ENCODE data around the gene ARHGAP26.

Gene ARHGAP26

DNA sequence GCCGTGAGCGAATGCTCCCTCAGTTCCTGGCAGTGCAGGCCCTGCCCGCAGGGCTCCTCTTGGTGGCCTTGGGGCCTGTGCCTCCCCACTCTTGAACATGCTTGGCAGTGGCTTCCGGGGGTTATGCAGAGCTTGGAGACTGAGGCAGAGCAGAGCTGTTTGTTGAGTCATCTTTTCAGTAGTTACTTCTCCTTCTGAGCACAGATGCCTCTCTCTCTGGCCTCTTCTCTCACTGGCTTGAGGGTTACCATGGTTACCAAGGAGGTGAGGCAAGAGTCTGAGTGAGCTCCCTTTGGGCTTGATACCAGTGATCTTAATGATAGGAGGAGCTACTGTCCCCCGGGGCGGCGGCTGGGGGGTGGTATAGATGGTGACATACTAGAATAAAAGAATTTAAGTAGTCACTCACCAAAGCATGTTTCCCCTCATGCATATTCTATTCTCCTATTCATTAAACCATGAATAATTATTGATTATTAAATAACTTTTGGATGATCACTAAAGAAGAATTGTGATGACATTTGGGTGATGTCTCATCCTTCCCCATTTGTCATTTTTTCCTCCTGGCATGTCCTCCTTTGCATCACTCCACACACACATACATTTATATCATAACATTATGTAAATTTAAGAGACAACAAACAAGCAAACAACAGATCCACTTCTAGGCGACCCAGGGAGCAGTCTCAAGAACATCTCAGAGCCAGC lies 111.1 kb downstream of the ARHGAP26 start:
- no peak for DNase-seq

DNA sequence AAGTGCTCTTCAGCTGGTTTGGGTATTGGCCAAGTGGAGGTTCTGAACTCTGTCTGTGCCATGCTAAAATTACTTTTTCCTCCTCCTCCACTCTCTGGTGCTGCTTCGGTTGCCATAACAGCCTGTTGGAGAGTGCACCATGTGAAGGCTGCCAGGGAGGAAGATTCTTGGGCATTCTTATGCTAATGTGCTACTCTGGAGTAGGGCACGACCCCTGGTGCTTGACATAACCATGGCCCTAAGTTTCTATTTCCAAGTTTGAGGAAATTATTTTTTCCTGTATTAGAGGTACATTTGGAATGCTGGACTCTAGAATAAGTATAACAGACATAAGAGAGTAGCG lies 111.6 kb downstream of the ARHGAP26 start:
- DNase-seq, result no peak

DNA sequence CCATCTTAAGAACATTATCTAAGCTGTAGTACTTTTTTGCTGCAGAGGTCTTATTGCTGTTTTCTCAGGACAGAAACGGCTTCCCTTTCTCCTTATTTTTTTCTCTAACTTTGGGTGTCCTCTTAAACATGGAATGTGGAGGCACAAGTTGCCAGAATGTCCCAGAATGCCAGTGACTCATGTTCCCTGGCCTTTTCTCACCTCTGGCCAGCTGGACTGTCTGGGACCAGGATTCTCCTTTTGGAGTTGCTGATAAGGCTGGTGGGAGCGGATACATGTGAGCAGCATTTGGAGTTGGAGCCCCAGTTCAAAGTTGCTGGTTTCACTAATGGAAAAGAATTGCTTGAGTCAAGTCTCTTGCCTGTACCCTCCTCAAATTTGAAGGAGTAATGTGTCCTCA lies 112.8 kb downstream of the ARHGAP26 start:
- no peak for DNase-seq

DNA sequence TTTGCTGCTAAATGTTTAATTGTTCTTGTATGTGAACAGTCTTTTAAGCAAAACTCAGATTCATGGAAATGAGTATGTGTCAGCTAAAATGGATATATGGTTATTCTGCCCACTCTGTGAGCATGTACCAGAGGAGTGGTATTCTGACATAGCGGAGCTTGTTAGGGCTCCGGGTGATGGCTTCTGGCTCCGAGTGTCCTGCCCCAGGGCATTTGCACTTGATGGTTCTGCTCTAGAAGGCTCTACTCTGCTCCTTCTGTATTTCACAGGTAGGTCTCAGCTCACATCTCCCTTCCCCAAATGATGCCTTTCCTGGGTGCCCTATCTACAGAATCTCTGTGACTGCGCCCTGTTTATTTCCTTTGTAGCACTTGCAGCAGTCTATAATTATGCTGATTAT lies 113.3 kb downstream of the ARHGAP26 start:
- no peak for DNase-seq

DNA sequence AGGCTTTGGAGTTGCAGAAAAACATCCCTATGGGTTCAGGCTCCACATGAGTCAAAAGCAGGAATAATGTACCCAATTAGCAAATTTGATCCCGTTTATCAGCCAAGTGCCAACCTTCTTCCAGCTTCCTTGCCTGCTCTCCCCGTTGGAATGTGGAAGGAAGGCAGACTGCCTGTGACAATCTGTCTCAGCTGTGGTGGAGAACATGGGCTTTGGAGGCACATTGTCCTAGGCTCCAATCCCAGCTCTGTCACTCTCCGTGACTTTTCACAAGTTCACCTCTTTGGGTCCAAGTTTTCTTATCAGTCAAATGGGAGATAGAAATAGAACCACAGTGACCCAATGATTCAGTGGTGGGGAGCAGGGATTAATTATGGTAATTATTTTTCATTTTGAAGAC lies 113.9 kb downstream of the ARHGAP26 start:
- DNase-seq, result no peak

DNA sequence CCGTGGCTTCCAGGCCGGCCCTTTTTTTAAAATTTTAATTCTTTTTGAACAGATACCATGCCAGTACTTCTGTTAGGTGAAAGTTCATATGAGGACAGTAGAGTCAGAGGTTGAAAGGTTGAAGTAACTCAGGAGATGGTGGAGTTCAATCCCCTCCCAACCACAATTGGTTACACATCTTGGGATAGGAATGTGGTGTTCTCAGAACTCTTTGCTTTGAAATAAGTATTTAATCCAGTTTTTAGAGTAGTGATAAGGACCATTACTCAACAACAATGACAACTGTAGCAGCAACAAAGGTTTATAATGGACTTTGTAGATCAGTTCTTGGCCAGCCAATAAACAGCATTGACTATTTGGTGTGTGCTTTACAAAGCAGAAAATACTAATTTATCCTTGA lies 116.0 kb downstream of the ARHGAP26 start:
- no peak for DNase-seq

DNA sequence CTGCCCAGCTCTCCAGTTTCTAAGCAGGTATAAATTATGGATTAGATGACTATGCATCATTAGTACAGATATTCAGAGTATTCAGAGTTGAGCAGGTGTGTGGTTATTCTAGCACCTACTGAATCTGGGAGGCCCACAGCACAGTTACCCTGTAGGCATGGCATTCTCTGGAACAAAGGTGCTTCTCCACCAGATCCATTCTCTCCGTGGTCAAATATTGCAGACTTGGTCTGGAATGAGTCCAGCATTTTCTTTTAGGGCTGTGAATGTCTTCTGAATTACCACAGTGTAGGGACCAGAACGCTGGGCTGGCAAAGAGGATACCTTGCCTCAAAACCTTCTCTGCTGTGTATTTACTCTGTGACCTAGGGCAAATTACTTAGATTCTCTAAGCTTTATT lies 116.8 kb downstream of the ARHGAP26 start:
- DNase-seq, result no peak

DNA sequence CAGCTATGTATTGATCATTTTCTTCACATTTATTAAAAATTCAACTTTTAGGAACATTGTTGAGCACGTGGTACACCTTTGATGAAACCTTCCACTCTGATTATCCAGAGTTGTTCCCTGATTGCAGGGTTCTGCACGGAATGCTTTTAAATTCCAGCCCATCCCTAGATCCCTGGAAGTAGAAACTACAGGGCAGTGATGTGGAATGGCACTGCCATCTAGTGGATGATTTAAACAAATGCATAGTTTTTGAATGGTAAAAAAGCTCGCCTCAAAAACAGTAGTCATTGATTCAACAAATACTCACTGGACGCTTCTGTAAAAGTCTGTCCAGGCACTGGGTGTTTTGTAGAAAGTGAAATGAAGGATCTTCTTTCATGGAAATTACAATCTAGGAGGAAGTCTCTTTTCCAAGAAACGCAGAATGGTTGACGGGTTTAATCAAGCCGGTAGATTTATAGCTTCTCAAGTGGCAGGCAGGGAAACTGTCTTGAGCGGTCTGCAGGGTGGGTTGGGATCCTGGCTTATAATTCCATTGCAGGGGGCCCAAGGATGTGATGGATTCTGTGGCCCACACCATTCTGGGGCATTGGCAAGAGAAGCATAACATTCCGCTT lies 118.4 kb downstream of the ARHGAP26 start:
- peak; percentile 27 for DNase-seq

DNA sequence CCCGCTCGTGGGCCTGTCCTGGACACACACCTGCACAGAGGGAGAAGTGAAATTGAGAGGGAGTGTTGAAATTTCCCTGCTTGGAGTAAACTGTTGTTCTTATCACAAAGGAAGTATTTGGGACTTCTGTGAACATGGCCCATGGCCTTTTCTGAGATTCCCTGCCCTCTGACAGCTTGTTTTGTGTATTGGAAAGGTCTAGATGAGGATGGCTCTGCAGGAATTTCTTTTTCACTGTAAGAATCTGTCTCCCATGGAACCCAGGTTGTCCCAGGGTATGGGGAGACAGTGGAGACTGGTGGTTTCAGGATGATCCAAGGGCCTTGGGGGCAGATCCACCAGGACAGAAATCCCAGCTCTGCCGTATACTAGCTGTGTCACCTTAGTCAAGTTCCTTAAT lies 121.8 kb downstream of the ARHGAP26 start:
- DNase-seq, result no peak

DNA sequence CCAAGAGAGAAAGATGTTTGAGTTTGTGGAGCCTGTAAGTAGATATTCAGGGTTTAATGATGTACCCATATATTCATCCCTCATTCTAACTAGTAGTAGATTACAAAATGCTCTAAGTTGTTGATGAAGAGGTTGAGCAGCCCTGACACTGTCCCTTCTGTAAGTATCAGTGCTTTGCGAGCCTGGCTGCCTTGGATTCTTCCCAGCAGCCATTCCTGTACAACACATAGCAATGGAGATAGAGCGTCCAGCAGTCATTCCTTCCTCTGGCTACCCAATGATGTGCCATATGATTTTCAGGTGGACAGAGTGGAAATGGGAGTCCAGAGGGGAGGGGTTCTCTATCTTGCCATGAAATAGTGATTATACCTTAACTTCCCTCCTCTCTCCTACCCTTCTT lies 124.1 kb downstream of the ARHGAP26 start:
- DNase-seq, result no peak

DNA sequence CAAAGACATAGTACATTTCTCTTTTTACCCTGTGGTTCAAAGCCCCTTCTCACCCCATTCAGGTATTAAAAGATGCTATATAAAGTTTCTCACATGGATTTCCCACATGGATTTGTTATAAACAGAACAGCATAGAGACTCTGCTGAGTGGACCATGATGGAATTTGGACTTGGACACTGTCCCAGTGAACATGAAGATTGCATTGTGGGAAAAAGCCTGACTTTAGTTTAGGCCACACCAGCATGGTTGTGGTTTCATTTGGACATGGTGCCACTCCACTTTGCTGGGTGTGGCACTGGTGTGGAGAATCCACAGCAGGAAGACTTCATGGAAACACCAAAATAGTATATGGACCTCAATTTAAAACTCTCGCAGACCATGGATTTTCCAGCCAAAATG lies 124.6 kb downstream of the ARHGAP26 start:
- DNase-seq, result no peak

DNA sequence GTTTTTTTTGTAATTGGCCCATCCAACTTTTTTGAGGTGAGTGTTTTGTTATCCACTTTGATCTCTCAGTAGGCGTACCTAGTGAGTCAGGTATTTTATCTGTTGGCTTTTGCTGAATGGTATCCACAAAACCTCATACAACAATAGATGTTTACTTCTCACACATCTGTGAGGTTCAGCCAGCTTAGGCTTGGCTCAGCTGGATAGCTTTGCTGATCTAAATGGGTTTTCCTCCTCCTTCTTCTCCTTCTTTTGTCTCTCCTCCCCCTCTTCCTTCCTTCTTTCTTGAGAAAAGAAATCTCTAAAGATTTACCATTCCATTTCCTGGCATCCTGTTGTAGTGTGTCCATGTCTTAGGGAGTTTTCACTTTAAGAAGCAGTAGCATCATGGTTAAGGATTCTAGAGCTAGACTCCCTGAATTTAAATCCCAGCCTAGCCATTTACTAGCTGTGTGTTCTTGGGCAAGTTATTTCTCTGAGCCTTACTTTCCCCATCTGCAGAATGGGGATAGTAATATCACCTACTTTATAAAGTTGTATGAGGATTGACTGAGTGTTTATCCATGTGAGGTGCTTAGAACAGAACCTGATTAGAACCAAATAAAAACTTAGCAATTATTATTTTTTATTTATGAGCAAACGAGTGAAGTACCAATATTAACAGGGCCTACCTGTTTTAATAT lies 126.3 kb downstream of the ARHGAP26 start:
- DNase-seq, result no peak

DNA sequence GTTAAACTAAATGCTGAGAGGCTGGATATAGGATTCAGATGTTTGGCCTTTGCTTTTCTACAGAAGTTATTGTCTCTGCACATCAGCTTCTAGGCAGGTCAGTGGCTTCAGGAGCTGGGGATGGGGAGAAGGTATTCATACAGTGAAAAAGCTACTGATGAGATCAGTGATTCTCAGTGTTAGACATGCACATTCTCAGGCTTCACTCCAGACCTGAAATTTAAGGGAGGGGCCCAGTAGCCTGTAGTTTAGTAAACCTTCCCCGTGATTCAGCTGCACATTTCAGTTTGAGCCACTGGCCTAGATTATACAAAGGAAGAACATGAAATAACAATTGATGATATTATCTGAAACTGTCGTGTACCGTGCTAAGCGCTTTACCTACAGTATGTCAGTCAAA lies 127.2 kb downstream of the ARHGAP26 start:
- DNase-seq, result no peak

DNA sequence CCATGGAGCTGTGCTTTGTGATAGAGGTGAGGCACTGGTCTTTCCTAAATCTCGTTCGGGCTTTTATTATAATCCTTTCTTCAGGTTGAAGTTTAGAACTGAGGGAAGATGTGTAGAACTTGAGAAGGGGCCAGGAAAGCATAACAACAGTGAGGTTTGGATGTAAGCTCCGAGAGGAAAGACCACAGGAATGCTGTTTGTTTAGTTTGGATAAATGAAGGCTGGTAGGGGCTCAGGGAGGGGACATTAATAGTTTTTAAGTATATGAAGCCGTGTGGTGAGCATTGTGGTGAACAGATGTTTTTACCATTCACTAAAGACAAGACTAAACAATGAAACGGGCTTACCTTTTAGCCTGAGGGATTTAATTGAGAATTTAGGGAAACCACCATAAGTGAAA lies 130.8 kb downstream of the ARHGAP26 start:
- no peak for DNase-seq

DNA sequence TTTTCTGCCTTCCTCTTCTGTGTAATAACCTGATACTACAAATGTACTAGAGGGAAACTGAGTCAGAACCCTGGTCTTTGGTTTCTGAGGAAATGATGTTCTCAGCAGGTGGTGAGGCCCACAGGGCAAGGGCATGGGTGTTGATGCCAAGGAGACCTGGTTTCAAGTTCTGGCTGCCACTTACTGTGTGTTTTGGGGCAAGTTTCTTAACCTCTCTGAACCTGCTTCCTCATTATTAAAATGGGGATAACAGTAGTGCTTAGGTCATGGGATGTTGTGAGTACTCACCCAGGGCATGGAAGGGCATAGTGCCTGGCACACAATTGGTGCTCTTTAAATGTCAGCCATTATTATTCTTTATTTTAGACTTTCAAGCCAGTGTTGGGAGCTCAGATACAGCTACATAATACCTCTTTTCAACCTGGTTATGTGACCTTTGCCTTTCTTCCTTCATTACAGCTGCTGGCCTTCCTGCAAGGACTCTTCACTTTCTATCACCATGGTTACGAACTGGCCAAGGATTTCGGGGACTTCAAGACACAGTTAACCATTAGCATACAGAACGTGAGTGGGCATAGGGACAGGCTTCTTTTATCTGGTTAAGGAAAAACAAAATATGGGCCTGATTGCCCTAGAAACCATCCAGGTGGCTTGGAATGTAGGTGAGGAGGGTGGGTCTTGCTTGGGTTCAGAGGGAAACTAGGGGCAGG lies 131.5 kb downstream of the ARHGAP26 start:
- DNase-seq, result no peak

DNA sequence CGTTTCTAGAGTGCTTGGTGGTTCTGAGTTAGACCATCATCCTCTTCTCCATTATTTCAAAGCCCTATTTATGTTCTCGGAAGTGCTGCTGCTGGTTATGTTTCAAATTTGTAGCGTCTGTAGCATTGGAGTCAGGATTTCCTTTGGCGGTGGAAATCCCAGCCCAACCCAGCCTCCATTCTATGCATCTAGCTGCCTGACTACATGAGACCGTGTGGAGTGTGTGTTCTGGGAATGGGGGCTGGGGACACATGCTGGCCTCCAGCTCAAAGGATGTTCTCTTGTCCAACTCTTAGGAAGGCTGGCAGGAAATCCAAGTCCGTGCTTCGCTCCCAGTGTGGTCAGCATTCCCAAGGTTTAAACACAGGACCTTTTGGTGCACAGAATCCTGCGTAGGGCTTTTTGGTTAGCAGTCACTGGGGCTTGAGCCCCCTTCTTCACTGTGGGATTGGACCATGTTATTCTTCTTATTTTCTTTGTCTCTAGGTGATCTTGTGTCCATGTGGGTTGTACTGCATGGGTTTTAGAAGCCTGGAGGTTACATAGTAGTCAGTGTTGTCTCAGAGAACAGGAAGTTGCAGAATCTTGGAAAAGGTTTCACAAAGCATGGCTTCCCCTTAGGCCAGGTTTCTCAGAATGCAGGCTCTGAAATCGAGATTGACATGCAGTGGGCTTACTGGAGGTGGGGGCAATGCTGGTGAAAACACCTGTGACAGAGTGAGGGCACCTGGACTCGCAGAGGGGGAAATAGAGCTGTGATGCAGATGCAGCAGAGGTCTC lies 132.2 kb downstream of the ARHGAP26 start:
- no peak for DNase-seq

DNA sequence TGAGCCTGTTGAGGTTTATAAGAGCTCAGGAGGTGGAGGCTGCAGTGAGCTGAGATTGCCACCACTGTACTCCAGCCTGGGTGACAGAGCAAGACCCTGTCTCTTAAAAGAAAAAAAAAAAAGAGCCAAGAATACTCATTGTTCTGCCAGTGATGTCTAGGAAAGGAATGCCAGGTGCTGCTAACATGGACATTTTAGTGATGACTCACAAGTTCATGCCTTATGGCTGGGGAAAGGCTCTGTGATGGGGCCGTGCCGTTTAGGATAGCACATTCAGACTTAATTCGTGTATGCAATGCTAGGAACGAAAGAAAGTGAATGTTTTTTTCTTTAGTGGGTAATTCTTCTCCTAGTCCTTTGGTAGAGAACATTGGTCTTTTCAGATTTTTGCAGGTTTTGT lies 134.2 kb downstream of the ARHGAP26 start:
- no peak for DNase-seq

DNA sequence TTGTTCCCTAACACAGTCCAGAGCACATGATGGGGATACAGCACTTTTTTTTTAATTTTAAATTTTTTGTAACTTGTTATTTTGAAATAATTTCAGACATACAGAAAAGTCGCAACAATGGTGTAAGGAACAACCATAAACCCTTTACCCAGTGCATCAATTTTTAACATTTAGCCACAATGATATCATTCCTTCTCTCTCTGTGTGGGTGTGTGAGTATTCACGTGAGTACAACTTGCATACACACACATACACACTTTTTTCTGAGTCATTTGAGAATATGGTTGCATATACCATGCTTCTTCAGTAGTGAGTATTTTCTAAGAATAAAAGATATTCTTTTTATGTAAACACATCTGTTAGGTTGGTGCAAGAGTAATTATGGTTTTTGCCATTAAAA lies 135.2 kb downstream of the ARHGAP26 start:
- no peak for DNase-seq

DNA sequence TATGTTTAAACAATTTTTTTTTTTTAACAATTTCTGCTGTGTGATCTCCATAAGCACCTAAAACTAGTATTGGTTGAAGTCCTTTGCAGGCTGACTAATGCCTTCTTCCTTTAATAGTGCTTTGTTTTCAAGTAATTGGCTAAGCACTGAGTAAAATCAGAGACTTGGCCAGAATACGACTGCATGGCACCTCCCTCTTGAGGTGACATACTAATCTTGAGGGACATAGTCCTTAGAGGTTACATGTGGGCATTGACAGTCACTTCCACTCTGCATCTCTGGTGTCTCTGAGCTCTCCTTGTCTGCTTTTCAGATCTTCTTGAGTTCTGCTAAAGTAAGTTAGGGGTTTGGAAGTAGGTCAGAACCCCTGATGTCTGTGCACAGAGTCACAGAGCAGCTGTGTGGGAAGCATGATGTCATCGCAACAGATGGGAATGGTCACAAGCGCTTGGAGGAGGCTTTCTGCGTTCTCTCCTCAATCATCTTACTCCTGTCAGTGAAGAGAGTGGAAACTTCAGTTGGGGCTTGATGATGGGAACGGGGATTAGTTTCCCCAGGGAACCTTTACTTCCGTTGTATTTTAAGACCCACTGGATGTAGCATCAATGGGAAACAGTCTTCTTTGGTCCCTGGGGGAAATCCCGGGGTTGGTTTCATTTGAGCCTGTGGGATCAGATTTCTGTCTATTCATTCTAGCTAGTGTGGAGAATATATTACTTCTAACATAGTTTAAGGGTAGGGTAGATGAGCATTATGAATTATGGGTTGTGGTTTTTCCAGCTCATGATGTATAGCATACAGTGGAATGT lies 136.9 kb downstream of the ARHGAP26 start:
- no peak for DNase-seq

DNA sequence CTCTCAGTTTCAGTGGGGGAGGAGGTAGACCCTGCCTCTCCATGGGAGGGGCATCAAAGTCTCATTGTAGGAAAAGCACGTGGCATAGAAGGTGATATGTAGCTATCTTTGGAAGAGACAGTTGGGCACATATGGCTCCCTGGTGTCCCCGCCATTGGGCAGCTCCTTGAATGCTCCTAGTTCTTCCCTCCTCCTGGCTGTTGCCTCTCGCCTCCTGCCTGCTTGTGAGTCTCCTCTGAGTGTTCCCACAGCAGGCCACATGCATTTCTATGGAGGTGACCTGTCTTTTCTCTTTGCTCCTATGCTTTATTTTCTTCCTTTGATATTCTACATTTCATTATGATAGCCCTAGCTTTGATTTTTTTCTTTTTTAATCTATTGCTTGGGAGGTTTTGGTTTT lies 138.5 kb downstream of the ARHGAP26 start:
- no peak for DNase-seq

DNA sequence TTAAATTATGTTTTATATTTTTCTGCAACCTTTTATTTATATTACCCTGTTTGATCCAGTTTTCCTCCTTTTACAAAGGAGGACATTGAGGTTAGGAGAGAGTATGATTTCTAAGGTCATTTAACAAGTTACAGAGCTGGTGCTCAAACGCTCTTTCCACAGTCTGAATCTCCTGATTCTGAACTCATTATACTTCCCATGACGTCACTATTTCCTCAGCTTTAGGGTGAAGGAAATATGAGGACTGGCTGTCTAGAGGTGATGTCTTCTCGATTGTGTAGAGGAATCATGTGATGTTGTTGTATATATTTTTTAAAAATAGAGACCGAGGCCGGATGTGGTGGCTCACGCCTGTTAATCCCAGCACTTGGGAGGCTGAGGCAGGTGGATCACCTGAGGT lies 140.0 kb downstream of the ARHGAP26 start:
- no peak for DNase-seq

DNA sequence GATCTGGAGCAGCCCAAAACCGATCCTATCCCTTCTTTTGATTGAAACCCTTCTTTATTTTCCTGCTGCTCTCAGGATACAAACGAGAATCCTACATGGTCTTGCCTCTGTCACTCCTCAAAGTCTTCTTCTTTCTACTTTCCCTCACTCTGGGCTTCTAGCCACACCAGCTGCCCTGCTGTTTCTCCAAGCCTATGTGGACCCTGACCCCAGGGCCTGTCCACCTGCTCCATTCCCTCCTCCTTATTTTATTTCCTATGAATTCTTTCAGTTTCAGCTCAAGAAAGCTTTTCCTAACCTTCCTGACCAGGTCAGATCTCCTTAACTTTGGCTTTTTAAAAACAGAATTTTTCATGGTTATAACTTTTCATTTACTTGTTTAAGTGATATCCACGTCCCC lies 141.0 kb downstream of the ARHGAP26 start:
- DNase-seq, result no peak

All from CD4-positive, alpha-beta T cell treated with Interleukin-17A for 4 hours (primary cell).